HG02571 (cell line): Measurements from ENCODE around the gene PPP6R1.

Source experiments
- ATAC-seq: cut with Tn5 transposase; IDR thresholded peaks from one replicate; pipeline ENCODE4 v1.9.1; 2021; ENCODE audit warnings: mild to moderate bottlenecking, moderate library complexity; ENCODE audit not compliant: unreplicated experiment

The PPP6R1 gene

GRCh38 chr19:55189403-55189835 lies 69.4 kb downstream of the PPP6R1 start:
- ATAC-seq = no peak

- no peak for ATAC-seq
Measured at GRCh38 chr19:55188625-55189024, 70.2 kb downstream of the PPP6R1 start.

GRCh38 chr19:55186080-55186479 lies 72.7 kb downstream of the PPP6R1 start:
- ATAC-seq = no peak

- no peak for ATAC-seq
Measured at GRCh38 chr19:55181740-55182139, 77.1 kb downstream of the PPP6R1 start.
